Measurements from ENCODE around the gene RNF152. TPM values are rescaled to one million over a fixed set of nuclear protein-coding genes. Genes with fewer than 3 reads are reported as not detected.

The RNF152 gene
- total and polyA plus RNA-seq, 2 donors (not counting 3 experiments of a cell fraction or from before 2014, with no cell fraction given), result 20.8 to 27.5 TPM

- Histone ChIP-seq H3K4me3 (replicated peaks in 1 of 3; ENCODE audit: insufficient read depth in 1 of 3, low read depth in 1 of 3, low read length in 3 of 3) (no peak overlapping the region), H3K9me3 (replicated peaks; ENCODE audit: control insufficient read depth, insufficient read depth, low read length) (no peaks in the 10 kb centered on the region), H3K36me3 (ENCODE audit: control insufficient read depth in 2 of 2, extremely low read depth in 1 of 2, insufficient read depth in 2 of 2, low read length in 2 of 2) (peaks cover 13 to 18% of the 10 kb centered on the region in 2 experiments), H4K20me1 (replicated peaks; ENCODE audit: control insufficient read depth, extremely low read depth, insufficient read depth, low read length) (no peaks in the 10 kb centered on the region), H3K27ac (ENCODE audit: insufficient read depth, low read depth, low read length) (no peak overlapping the region), H3K4me2 (ENCODE audit: insufficient read depth, low read length) (no peak overlapping the region), H3K4me1 (ENCODE audit: control insufficient read depth, extremely low read depth, insufficient read depth, low read length) (peaks cover 19% of the 10 kb centered on the region), H3K27me3 (ENCODE audit: control insufficient read depth in 2 of 2, insufficient read depth in 2 of 2, low read length in 2 of 2) (no peaks in the 10 kb centered on the region), H2AFZ (ENCODE audit: low read depth, low read length) (no peak overlapping the region), H3K9ac (replicated peaks; ENCODE audit: extremely low read depth, insufficient read depth, low read length) (no peak overlapping the region), H3K79me2 (ENCODE audit: control insufficient read depth, insufficient read depth, low read length) (peaks cover 74% of the 10 kb centered on the region), H3K9me1 (replicated peaks; ENCODE audit: control insufficient read depth, extremely low read depth, insufficient read depth, low read length) (no peaks in the 10 kb centered on the region)
- no peak for FAIRE-seq
- BruUV-seq (replicated peaks), result no TSS peak
- intact Hi-C loops (cut with micrococcal nuclease) (no loop called here), dilution Hi-C loops (cut with MboI; ENCODE audit: extremely low pct_ligation_motif_present, low sequenced_read_pairs) (no loop called here)
- POLR2A ChIA-PET, result no interaction called here
- DNase-seq (ENCODE audit: low read depth, low spot score), result no peak
- TF ChIP-seq MYC (IDR thresholded peaks at IDR 0.05; ENCODE audit: low read depth, low read length), result no peak
- TF ChIP-seq GATA2 (IDR thresholded peaks at IDR 0.05; ENCODE audit: insufficient read depth, insufficient read length, low read depth, low read length), result peak; percentile 36
- CTCF ChIA-PET, result interaction anchor here (1.5 kb wide), 1 partner anchor 255 kb away, joined by 4 read pairs; no protein-coding TSS in a partner anchor
Measured at GRCh38 chr18:61889541-61889940, 3.3 kb downstream of the RNF152 start.

GRCh38 chr18:61888622-61889021 is 4.2 kb downstream of the RNF152 start:
- no peaks in the 10 kb centered on the region for H3K27me3 ChIP-seq (ENCODE audit: control insufficient read depth in 2 of 2, insufficient read depth in 2 of 2, low read length in 2 of 2)
- CTCF ChIA-PET, result no interaction called here

More at GRCh38 chr18:61888622-61889021, 4.2 kb downstream of the RNF152 start:
- Histone ChIP-seq H3K4me3 (replicated peaks in 1 of 3; ENCODE audit: insufficient read depth in 1 of 3, low read depth in 1 of 3, low read length in 3 of 3) (no peak overlapping the region), H4K20me1 (replicated peaks; ENCODE audit: control insufficient read depth, extremely low read depth, insufficient read depth, low read length) (no peaks in the 10 kb centered on the region), H3K4me1 (ENCODE audit: control insufficient read depth, extremely low read depth, insufficient read depth, low read length) (peaks cover 19% of the 10 kb centered on the region), H3K9ac (replicated peaks; ENCODE audit: extremely low read depth, insufficient read depth, low read length) (no peak overlapping the region), H3K9me1 (replicated peaks; ENCODE audit: control insufficient read depth, extremely low read depth, insufficient read depth, low read length) (no peaks in the 10 kb centered on the region), H2AFZ (ENCODE audit: low read depth, low read length) (no peak overlapping the region), H3K79me2 (ENCODE audit: control insufficient read depth, insufficient read depth, low read length) (peaks cover 80% of the 10 kb centered on the region), H3K4me2 (ENCODE audit: insufficient read depth, low read length) (no peak overlapping the region), H3K36me3 (ENCODE audit: control insufficient read depth in 2 of 2, extremely low read depth in 1 of 2, insufficient read depth in 2 of 2, low read length in 2 of 2) (peaks cover 13 to 18% of the 10 kb centered on the region in 2 experiments), H3K27ac (ENCODE audit: insufficient read depth, low read depth, low read length) (no peak overlapping the region), H3K9me3 (replicated peaks; ENCODE audit: control insufficient read depth, insufficient read depth, low read length) (no peaks in the 10 kb centered on the region)
- TF ChIP-seq POLR2AphosphoS5 (IDR thresholded peaks at IDR 0.05; ENCODE audit: insufficient read depth, low read depth, low read length) (no peak), GATA2 (IDR thresholded peaks at IDR 0.05; ENCODE audit: insufficient read depth, insufficient read length, low read depth, low read length) (no peak), EZH2 (IDR thresholded peaks at IDR 0.05; ENCODE audit: borderline replicate concordance, low read depth, low read length, severe bottlenecking) (no peak), POLR2A (IDR thresholded peaks at IDR 0.05; ENCODE audit: low read depth, low read length) (no peak), JUN (IDR thresholded peaks at IDR 0.05; ENCODE audit: borderline replicate concordance, insufficient read depth, insufficient read length, low read depth) (no peak), MYC (IDR thresholded peaks at IDR 0.05; ENCODE audit: low read depth, low read length) (no peak), FOS (IDR thresholded peaks at IDR 0.05; ENCODE audit: borderline replicate concordance, insufficient read depth, low read length) (no peak)
- TF ChIP-seq, protein P1, sequence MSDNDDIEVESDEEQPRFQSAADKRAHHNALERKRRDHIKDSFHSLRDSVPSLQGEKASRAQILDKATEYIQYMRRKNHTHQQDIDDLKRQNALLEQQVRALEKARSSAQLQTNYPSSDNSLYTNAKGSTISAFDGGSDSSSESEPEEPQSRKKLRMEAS (IDR thresholded peaks at IDR 0.05; ENCODE audit: insufficient read depth, insufficient read length), result no peak
- TF ChIP-seq, protein P2, sequence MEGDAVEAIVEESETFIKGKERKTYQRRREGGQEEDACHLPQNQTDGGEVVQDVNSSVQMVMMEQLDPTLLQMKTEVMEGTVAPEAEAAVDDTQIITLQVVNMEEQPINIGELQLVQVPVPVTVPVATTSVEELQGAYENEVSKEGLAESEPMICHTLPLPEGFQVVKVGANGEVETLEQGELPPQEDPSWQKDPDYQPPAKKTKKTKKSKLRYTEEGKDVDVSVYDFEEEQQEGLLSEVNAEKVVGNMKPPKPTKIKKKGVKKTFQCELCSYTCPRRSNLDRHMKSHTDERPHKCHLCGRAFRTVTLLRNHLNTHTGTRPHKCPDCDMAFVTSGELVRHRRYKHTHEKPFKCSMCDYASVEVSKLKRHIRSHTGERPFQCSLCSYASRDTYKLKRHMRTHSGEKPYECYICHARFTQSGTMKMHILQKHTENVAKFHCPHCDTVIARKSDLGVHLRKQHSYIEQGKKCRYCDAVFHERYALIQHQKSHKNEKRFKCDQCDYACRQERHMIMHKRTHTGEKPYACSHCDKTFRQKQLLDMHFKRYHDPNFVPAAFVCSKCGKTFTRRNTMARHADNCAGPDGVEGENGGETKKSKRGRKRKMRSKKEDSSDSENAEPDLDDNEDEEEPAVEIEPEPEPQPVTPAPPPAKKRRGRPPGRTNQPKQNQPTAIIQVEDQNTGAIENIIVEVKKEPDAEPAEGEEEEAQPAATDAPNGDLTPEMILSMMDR (IDR thresholded peaks at IDR 0.05; ENCODE audit: extremely low read depth in 1 of 2, insufficient read depth in 1 of 2, low read depth in 1 of 2, low read length in 2 of 2), result no peak
- DNase-seq (ENCODE audit: low read depth, low spot score) (peak; percentile 37), FAIRE-seq (peak; percentile 56)
- BruUV-seq (replicated peaks), result no TSS peak
- intact Hi-C loops (cut with micrococcal nuclease), result no loop called here
- dilution Hi-C loops (cut with MboI; ENCODE audit: extremely low pct_ligation_motif_present, low sequenced_read_pairs), result no loop called here
- POLR2A ChIA-PET, result no interaction called here
